ENCODE results near the gene HPN. TPM values are rescaled to one million over a fixed set of nuclear protein-coding genes. Genes with fewer than 3 reads are reported as not detected.
"Not testable (repeated sequence)": the region's sequence is repeated elsewhere in the genome, so short reads cannot be mapped to it uniquely, and the experiment has no call there.

HPN gene
- total RNA-seq, 1 experiment from 2014 or later = 10.6 TPM

DNA sequence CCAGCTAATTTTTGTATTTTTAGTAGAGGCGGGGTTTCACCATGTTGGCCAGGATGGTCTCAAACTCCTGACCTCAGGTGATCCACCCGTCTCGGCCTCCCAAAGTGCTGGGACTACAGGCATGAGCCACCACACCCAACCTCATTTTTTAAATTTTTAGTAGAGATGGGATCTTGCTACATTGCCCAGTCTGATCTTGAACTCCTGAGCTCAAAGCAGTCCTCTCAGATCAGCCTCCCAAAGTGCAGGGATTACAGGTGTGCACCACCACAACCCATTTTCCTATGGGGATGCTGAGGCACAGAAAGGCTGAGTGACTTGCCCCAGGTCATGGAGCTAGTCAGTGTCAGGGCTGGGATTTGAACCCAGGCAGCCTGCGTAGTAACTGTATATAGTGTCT is 9.7 kb downstream of the HPN start:
- H2AFZ ChIP-seq (ENCODE audit: low read length); DNase-seq; H3K4ac ChIP-seq (ENCODE audit: low read depth, low read length); H2AK5ac ChIP-seq (ENCODE audit: insufficient read length, low read length); H3K4me1 ChIP-seq (ENCODE audit: insufficient read depth, low read length); H4K5ac ChIP-seq (ENCODE audit: insufficient read length, low read depth, low read length); H3K27me3 ChIP-seq (ENCODE audit: insufficient read depth, low read length); H3K27ac ChIP-seq (ENCODE audit: insufficient read length, low read depth, low read length); H3K27me3 Mint-ChIP-seq (ENCODE audit: low read depth); H2BK15ac ChIP-seq (ENCODE audit: low read depth, low read length); H3K56ac ChIP-seq (ENCODE audit: insufficient read length, low read depth, low read length); H2BK5ac ChIP-seq (ENCODE audit: insufficient read length, low read length); H3K23me2 ChIP-seq (ENCODE audit: insufficient read length, low read depth, low read length, poor library complexity, severe bottlenecking); H3K79me2 ChIP-seq (ENCODE audit: insufficient read depth, low read length); H3K18ac ChIP-seq (ENCODE audit: insufficient read length, low read depth, low read length); H3K27ac Mint-ChIP-seq; H4K91ac ChIP-seq (ENCODE audit: insufficient read length, low read depth, low read length); H2BK20ac ChIP-seq (ENCODE audit: low read depth, low read length, poor library complexity, severe bottlenecking); H4K8ac ChIP-seq (replicated peaks; ENCODE audit: insufficient read length, low read depth, low read length); H3K9me3 ChIP-seq (ENCODE audit: control insufficient read depth, low read depth, low read length); H3K23ac ChIP-seq (ENCODE audit: insufficient read length, low read depth, low read length); H3T11ph ChIP-seq (ENCODE audit: low read length); H3K79me1 ChIP-seq (ENCODE audit: insufficient read depth, low read depth, low read length, poor library complexity, severe bottlenecking); H3K4me3 Mint-ChIP-seq; H2BK120ac ChIP-seq (ENCODE audit: low read depth, low read length, poor library complexity, severe bottlenecking); H3K9ac ChIP-seq (ENCODE audit: extremely low read depth, insufficient read length, low read length); H4K20me1 ChIP-seq (ENCODE audit: control insufficient read depth, insufficient read depth, insufficient read length); H3K14ac ChIP-seq (ENCODE audit: insufficient read depth, low read length); H3K9me3 Mint-ChIP-seq; H3K4me2 ChIP-seq (ENCODE audit: insufficient read depth, insufficient read length, low read length); H2BK12ac ChIP-seq (ENCODE audit: insufficient read length, low read depth, low read length): not testable (repeated sequence)
- no CpG with 5 or more reads among the region's 4 CpGs for WGBS (ENCODE audit: extremely low coverage, insufficient read length, low lambda C conversion rate)
- Mint-ChIP-seq H3K36me3 (ENCODE audit: insufficient read depth in 1 of 3, low read depth in 3 of 3) (peaks cover 4 to 15% (median 10%) of the 10 kb centered on the region in 3 experiments; a peak in 4 of 7 replicates), H3K4me1 (peaks cover 13 to 25% of the 10 kb centered on the region in 2 experiments)

Measured in H9 (cell line).